ENCODE measurements around the gene TDRD10. TPM values are rescaled to one million over a fixed set of nuclear protein-coding genes. Genes with fewer than 3 reads are reported as not detected.

Gene TDRD10
- total RNA-seq, 4 donors from 2014 or later: 0.57 to 1.5 (median 0.83) TPM; not detected in 1

DNA sequence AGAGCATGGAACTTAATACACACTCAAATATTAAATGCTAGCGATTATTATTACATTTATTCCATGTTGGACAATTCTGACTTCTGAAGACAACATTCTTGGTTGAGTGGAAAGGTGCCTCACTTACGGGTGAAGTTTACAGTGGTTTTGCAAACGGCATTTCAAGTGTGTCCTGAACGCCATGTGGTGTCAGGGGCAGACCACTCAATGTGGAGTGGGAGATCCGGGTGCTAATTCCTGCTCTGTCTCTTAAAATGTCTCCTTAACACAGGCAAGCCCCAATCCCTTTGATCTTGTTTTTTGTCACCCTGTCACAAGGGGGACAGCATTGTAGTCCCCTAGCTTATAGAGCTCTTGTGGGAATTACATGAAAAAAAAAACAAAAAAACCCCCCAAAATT, 5.6 kb upstream of the TDRD10 start:
- WGBS, 2 donors: 72 to 83% methylated on average over 5 of the region's 5 CpGs
- no peak for TF ChIP-seq POLR2A (IDR thresholded peaks at IDR 0.05)
- TF ChIP-seq, protein P1, sequence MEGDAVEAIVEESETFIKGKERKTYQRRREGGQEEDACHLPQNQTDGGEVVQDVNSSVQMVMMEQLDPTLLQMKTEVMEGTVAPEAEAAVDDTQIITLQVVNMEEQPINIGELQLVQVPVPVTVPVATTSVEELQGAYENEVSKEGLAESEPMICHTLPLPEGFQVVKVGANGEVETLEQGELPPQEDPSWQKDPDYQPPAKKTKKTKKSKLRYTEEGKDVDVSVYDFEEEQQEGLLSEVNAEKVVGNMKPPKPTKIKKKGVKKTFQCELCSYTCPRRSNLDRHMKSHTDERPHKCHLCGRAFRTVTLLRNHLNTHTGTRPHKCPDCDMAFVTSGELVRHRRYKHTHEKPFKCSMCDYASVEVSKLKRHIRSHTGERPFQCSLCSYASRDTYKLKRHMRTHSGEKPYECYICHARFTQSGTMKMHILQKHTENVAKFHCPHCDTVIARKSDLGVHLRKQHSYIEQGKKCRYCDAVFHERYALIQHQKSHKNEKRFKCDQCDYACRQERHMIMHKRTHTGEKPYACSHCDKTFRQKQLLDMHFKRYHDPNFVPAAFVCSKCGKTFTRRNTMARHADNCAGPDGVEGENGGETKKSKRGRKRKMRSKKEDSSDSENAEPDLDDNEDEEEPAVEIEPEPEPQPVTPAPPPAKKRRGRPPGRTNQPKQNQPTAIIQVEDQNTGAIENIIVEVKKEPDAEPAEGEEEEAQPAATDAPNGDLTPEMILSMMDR (IDR thresholded peaks at IDR 0.05): no peak
- H3K4me3 ChIP-seq (ENCODE audit: low read depth, poor library complexity, severe bottlenecking): no peak overlapping the region
- intact Hi-C loops (cut with DNase I; ENCODE audit: low total_unique reads): no loop called here
- DNase-seq (ENCODE audit: low spot score in 2 of 2): no peak

DNA sequence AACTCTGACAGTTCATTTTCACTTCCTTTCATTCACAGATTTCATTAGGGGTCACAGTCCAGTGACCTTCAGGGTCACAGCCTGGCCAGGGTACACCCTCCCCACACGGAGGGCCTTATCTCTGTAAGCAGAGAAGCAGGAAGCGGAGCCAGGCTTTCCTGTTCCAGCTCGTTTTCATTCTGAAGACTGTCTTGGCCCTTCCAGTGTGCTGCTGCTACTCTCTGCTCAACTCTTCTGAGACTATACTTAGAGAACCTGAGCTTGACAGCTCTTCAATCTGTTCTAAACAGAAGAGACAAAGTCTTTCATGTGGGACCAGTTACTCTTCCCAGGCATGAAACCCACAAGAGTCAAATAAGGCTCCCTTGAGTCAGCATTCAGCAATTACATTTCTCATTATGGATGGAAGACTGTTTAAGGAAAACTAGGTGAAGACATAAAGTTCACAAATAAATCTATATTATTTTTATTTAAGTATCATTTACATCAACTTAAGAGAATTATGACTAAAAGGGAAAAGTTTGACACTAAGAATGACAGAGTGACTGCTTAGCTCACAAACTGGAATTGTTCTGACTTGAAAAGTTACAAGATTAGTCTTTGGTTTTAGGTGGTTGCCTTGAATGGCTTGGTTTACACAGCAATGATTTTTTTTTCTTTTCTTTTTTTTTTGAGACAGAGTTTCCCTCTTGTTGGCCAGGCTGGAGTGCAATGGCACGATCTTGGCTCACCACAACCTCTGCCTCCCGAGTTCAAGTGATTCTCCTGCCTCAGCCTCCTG, 4.8 kb upstream of the TDRD10 start:
- 38 to 40% methylated on average over 5 of the region's 5 CpGs for WGBS, 2 donors
- TF ChIP-seq, protein P1 (IDR thresholded peaks at IDR 0.05): no peak
- TF ChIP-seq POLR2A (IDR thresholded peaks at IDR 0.05): no peak
- H3K4me3 ChIP-seq (ENCODE audit: low read depth, poor library complexity, severe bottlenecking): no peak overlapping the region
- intact Hi-C loops (cut with DNase I; ENCODE audit: low total_unique reads): no loop called here
- DNase-seq (ENCODE audit: low spot score in 2 of 2): peak in 1 of 2 donors; percentile 80

DNA sequence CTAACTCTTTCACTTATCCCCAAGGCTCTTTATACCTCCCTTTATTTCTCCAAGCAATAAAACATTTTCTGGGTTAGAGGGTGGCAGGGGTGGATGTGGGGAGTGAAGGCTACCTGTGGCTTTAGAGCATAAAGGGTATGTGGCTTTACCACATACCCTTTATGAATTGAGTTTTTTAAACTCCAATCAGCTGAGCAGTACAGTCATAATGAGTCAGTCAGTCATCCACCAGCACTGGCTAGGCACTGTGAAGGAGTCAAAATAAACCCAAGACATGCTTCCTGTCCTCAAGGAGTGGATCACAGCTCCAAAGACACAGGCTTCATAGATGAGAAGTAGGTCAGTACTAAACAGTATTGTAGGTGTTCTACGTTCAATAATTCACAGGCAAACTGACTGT, 2.6 kb upstream of the TDRD10 start:
- TF ChIP-seq POLR2A (IDR thresholded peaks at IDR 0.05): no peak
- TF ChIP-seq, protein P1 (IDR thresholded peaks at IDR 0.05): no peak
- no peak for DNase-seq (ENCODE audit: low spot score in 2 of 2)
- H3K4me3 ChIP-seq (ENCODE audit: low read depth, poor library complexity, severe bottlenecking): no peak overlapping the region
- WGBS, 2 donors: 85 to 88% methylated on average over 1 of the region's 1 CpG
- intact Hi-C loops (cut with DNase I; ENCODE audit: low total_unique reads): no loop called here

DNA sequence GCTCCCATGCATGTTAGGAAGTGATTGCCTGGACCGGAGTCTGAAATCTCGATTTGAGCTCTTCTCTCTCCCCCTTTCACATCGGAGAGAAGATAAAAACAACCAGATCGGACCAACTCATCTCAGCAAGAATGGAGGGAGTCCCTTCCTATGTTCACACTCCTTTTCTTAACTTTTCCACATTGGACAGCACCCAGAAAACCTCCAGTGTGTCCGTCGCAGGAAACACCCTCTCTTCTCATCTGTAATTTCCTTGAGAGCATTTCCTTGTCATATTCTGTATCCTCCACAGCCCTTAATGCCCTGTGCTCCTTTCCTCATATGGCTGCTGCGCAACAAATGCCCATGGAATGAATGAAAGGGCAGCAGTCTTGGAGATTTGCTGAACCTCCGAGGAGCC, 1.5 kb upstream of the TDRD10 start:
- H3K4me3 ChIP-seq (ENCODE audit: low read depth, poor library complexity, severe bottlenecking): no peak overlapping the region
- 70 to 74% methylated on average over 8 of the region's 8 CpGs for WGBS, 2 donors
- TF ChIP-seq POLR2A (IDR thresholded peaks at IDR 0.05): no peak
- TF ChIP-seq, protein P1 (IDR thresholded peaks at IDR 0.05): no peak
- DNase-seq (ENCODE audit: low spot score in 2 of 2): peak in 1 of 2 donors; percentile 36
- intact Hi-C loops (cut with DNase I; ENCODE audit: low total_unique reads): no loop called here

DNA sequence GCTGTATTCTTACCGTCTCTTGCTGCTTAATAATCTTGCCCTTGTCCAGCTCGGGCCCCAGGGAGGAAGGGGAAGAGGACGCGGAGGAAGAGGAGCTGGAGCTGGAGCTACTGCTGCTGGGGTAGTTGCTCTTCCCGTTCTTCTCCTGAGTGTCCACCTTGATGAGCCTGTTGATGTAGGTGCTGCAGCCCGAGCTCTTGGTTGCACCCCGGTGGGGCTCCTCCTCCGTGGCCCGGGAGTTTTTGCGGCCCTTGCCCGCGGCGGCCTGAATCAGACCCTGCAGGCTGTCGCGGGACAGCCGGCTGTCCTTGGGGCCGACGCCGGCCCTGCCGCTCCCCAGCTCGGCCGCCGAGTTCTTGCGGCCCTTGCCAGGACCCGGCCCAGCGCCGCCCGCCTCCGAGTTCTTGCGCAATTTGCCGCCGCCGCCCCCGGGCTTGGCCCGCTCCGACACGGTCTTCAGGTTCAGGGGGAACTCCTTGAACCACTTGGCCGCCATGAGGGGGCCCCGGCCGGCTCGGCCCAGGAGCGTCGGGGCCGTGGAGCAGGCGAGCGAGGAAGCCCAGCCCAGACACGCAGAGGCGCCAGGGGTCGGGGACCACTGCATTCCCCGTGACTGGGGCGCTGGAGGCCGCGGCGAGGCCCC, 475 bp upstream of the TDRD10 start:
- peak in 1 of 2 donors; percentile 94 for DNase-seq (ENCODE audit: low spot score in 2 of 2)
- peak overlapping the region; percentile 27 for H3K4me3 ChIP-seq (ENCODE audit: low read depth, poor library complexity, severe bottlenecking)
- intact Hi-C loops (cut with DNase I; ENCODE audit: low total_unique reads): no loop called here
- 5% methylated on average over 32 to 36 of the region's 54 CpGs for WGBS, 2 donors
- no peak for TF ChIP-seq POLR2A (IDR thresholded peaks at IDR 0.05)
- TF ChIP-seq, protein P1 (IDR thresholded peaks at IDR 0.05): no peak

Data from lower leg skin (tissue), 4 donors.